ENCODE data around the gene POLD2.

Gene POLD2

GRCh38 chr7:44100458-44101302 is 22.7 kb downstream of the POLD2 start:
- DNase-seq, result no peak

GRCh38 chr7:44099669-44100068 is 23.7 kb downstream of the POLD2 start:
- DNase-seq, result no peak

- no peak for DNase-seq
Measured at GRCh38 chr7:44098092-44099068, 25.0 kb downstream of the POLD2 start.

- no peak for DNase-seq
Measured at GRCh38 chr7:44097064-44097932, 26.1 kb downstream of the POLD2 start.

GRCh38 chr7:44096326-44096881 is 26.9 kb downstream of the POLD2 start:
- no peak for DNase-seq

GRCh38 chr7:44095781-44096180 is 27.6 kb downstream of the POLD2 start:
- no peak for DNase-seq

- no peak for DNase-seq
Measured at GRCh38 chr7:44094883-44095592, 28.3 kb downstream of the POLD2 start.

- no peak for DNase-seq
Measured at GRCh38 chr7:44094365-44094764, 29.0 kb downstream of the POLD2 start.

GRCh38 chr7:44093102-44093641 is 30.2 kb downstream of the POLD2 start:
- no peak for DNase-seq

GRCh38 chr7:44087911-44088838 is 35.2 kb downstream of the POLD2 start:
- DNase-seq, result no peak

- DNase-seq, result no peak
Measured at GRCh38 chr7:44086627-44087026, 36.7 kb downstream of the POLD2 start.

GRCh38 chr7:44085546-44085945 is 37.8 kb downstream of the POLD2 start:
- no peak for DNase-seq

GRCh38 chr7:44084701-44085100 is 38.6 kb downstream of the POLD2 start:
- DNase-seq, result no peak

GRCh38 chr7:44083796-44084195 is 39.6 kb downstream of the POLD2 start:
- DNase-seq, result no peak

- DNase-seq, result peak; percentile 99
Measured at GRCh38 chr7:44082541-44083207, 40.7 kb downstream of the POLD2 start.

GRCh38 chr7:44081266-44081748 is 42.0 kb downstream of the POLD2 start:
- no peak for DNase-seq

- DNase-seq, result no peak
Measured at GRCh38 chr7:44080686-44081265, 42.6 kb downstream of the POLD2 start.

- no peak for DNase-seq
Measured at GRCh38 chr7:44080118-44080517, 43.2 kb downstream of the POLD2 start.
